Testis (tissue), 3 donors: Measurements from ENCODE around the gene GTF2F1. TPM values are rescaled to one million over a fixed set of nuclear protein-coding genes. Genes with fewer than 3 reads are reported as not detected.

ENCODE experiments used
- DNase-seq: peaks from one replicate; pipeline ENCODE4 v3.0.0-alpha.2; 2019
- H3K27ac ChIP-seq, 2 donors: fragments of 200-600 bp; sonication (generic); one replicate each; pipeline ENCODE4 v1.5.1; 2019
- H3K27me3 ChIP-seq: fragments of 200-600 bp; sonication (generic); one replicate; pipeline ENCODE4 v1.5.1; 2019
- H3K36me3 ChIP-seq: fragments of 200-600 bp; sonication (generic); one replicate; pipeline ENCODE4 v1.5.1; 2017; ENCODE audit warnings: low read depth; ENCODE audit errors: missing control alignments
- H3K4me1 ChIP-seq: fragments of 200-600 bp; sonication (generic); one replicate; pipeline ENCODE4 v1.5.1; 2019
- H3K4me3 ChIP-seq, 2 donors: fragments of 200-600 bp; sonication (generic); one replicate each; pipeline ENCODE4 v1.5.1; 2017 to 2019
- H3K9me3 ChIP-seq: fragments of 200-600 bp; sonication (generic); one replicate; pipeline ENCODE4 v1.5.1; 2017
- CTCF ChIP-seq, 3 experiments: fragments of 450-650 bp in 2 of 3; fragments of 200-600 bp in 1 of 3; sonication (generic) in 1 of 3; IDR thresholded peaks; one replicate each; pipeline ENCODE4 v1.5.1; 2016 to 2019; ENCODE audit warnings: antibody characterized with exemption in 3 of 3, mild to moderate bottlenecking in 2 of 3, moderate library complexity in 1 of 3
- POLR2A ChIP-seq: fragments of 450-650 bp; IDR thresholded peaks from one replicate; pipeline ENCODE4 v1.6.1; 2017; ENCODE audit warnings: antibody characterized with exemption, mild to moderate bottlenecking, moderate library complexity
- WGBS, 2 donors: methylation state at CpG; one replicate each; pipeline ENCODE4 v1.1.5; 2018; 5-methylcytosine and 5-hydroxymethylcytosine counted together
- intact Hi-C: fragments of 100-400 bp; cut with DNase I; formaldehyde crosslinking; loops from one replicate; pipeline ENCODE4 v1.15.1; 2023; ENCODE audit warnings: low total_unique reads
- microRNA-seq, 2 donors: library from miRNA; unstranded; fragments of <30 nt; microRNA quantifications; one replicate each; pipeline ENCODE4, GENCODE V29; 2016; ENCODE audit warnings: borderline number of aligned reads in 2 of 2, borderline replicate concordance in 1 of 2
- polyA plus RNA-seq: library from polyadenylated mRNA; stranded (reverse); fragments of 350-450 nt; fragmentation: Illumina TruSeq; extraction: RNeasy Lipid Tissue Mini Kit (QIAGEN cat#74804); gene quantifications from one replicate; pipeline ENCODE4 v1.2.3, GENCODE V29; 2014; ENCODE audit warnings: low read depth, low replicate concordance; ENCODE audit not compliant: insufficient read depth
- small RNA-seq, 2 donors: library from RNA; depleted of rRNA; stranded (forward); fragments of <200 nt; gene quantifications; one replicate each; pipeline ENCODE3, GENCODE V24; 2016
- total RNA-seq, 2 donors: library from RNA; depleted of rRNA; stranded (reverse); fragments of >200 nt; gene quantifications; one replicate each; pipeline ENCODE4 v1.2.3, GENCODE V29; 2016

The GTF2F1 gene
- total and polyA plus RNA-seq, 3 donors from 2014 or later = 78.1 to 122 (median 81.1) TPM

DNA sequence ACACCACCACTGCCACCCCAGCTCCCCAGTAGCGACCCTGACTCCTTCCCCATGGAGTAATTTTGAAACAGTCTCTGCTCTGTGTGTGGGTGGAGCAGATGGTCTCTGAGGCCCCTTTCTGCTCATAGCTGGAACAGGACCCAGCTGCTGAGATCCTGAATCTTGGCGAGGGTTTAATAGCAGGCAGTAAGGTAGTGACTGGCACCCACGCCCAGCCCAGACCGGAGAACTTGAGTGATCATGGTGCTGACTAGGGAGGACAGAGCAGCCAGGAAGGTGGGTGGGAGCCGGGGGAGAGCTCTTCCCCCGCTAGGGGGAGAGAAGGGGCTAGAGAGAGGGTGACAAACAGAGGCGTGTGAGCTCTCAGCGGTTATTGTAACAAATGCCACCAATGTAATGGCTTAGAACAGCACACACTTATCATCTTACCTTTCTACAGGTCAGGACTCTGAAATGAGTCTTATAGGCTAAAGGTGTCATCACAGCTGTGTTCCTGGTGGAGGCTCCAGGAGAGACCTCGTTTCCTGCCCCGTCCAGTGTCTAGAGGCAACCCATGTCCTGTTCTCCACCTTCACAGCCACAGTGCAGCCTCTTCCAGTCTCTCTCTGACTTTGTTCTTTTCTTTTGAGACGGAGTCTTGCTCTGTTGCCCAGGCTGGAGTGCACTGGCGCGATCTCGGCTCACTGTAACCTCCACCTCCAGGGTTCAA is 52.3 kb downstream of the GTF2F1 start:
- WGBS, 2 donors = 70 to 85% methylated on average over 13 to 14 of the region's 14 CpGs
- DNase-seq = no peak
- H3K4me3 ChIP-seq = no peak overlapping the region
- H3K27me3 ChIP-seq = no peaks in the 10 kb centered on the region
- no peaks in the 10 kb centered on the region for H3K9me3 ChIP-seq
- H3K27ac ChIP-seq = no peak overlapping the region
- no peaks in the 10 kb centered on the region for H3K36me3 ChIP-seq
- H3K4me1 ChIP-seq = no peaks in the 10 kb centered on the region
- intact Hi-C loops = no loop called here
- TF ChIP-seq CTCF (IDR thresholded peaks at IDR 0.05) = no peak
- TF ChIP-seq POLR2A = no peak

- 87 to 90% methylated on average over 6 of the region's 6 CpGs for WGBS, 2 donors
- no peak for DNase-seq
- Histone ChIP-seq H3K9me3 (no peaks in the 10 kb centered on the region), H3K36me3 (no peaks in the 10 kb centered on the region), H3K27me3 (no peaks in the 10 kb centered on the region), H3K27ac (no peak overlapping the region), H3K4me3 (no peak overlapping the region), H3K4me1 (no peaks in the 10 kb centered on the region)
- no peak for TF ChIP-seq POLR2A
- no peak for TF ChIP-seq CTCF (IDR thresholded peaks at IDR 0.05)
- intact Hi-C loops = no loop called here
These were observed 58.3 kb downstream of the GTF2F1 start for GRCh38 chr19:6334490-6335285.

DNA sequence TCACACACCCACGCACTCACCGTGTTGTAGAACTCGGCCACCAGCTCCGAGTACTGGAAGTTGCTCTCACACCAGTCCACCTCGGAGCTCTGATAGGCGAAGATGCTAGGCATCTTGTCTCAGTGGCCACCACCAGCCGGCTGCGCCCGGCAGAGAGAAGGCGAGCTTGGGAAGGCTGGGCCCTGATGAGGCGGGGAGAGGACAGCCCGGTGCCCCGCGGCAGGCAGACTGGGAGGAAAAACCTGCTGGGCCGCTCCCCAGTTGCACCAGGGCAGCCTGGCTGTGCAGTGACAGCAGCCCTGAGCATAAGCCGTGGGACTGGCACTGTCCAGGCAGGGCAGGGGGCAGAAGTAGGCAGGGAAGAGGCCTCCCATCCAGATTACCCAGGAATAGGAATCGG is 59.5 kb downstream of the GTF2F1 start, which contains the start of gene ACER1:
Gene ACER1, minus strand, starts transcription at position 174 of the 400 bp plus-strand sequence. Its CDS starts 61 bp downstream, at position 113.
- Histone ChIP-seq H3K27me3 (no peaks in the 10 kb centered on the region), H3K9me3 (no peaks in the 10 kb centered on the region), H3K27ac (no peak within 1 kb of the TSS), H3K4me1 (no peaks in the 10 kb centered on the region), H3K4me3 (no peak within 1 kb of the TSS), H3K36me3 (no peaks in the 10 kb centered on the region)
- intact Hi-C loops = no loop called here
- 74 to 79% methylated on average over 16 to 17 of the region's 17 CpGs for WGBS, 2 donors
- no peak for DNase-seq
- TF ChIP-seq POLR2A (no peak), CTCF (IDR thresholded peaks at IDR 0.05) (no peak)

Small RNA genes within 50 kb of the gene (microRNA-seq; reads per million reads assigned to microRNA genes)
- 4.8 to 11.8 reads per million in 2 donors for gene MIR3940
- 0 to 2.8 reads per million in 2 donors for gene MIR6790
- 0 to 2.1 reads per million in 2 donors for gene MIR6885

Small RNA genes within 50 kb of the gene (small RNA-seq; reads per million reads assigned to genes)
- gene MIR6790 = 0 reads per million in 2 donors
- 0 reads per million in 2 donors for gene MIR6885

Other genes starting within 250 kb of the GTF2F1 start
- gene MLLT1, start 113.2 kb downstream of the GTF2F1 start, total RNA-seq = 10 to 100 TPM; 17.3 to 22.4 TPM
- 32.0 TPM for gene MLLT1, start 113.2 kb downstream of the GTF2F1 start, polyA plus RNA-seq
- under 1 TPM; 0.39 to 0.99 TPM for gene ACER1, start 59.6 kb downstream of the GTF2F1 start, total RNA-seq
- 1.0 TPM for gene ACER1, start 59.6 kb downstream of the GTF2F1 start, polyA plus RNA-seq
- 100 to 1,000 TPM in 1 of 2 donors, 10 to 100 TPM in 1; 52.1 to 101 TPM for gene CLPP, start 31.6 kb downstream of the GTF2F1 start, total RNA-seq
- 113 TPM for gene CLPP, start 31.6 kb downstream of the GTF2F1 start, polyA plus RNA-seq
- 100 to 1,000 TPM; 243 to 524 TPM for gene ALKBH7, start 20.4 kb downstream of the GTF2F1 start, total RNA-seq
- 608 TPM for gene ALKBH7, start 20.4 kb downstream of the GTF2F1 start, polyA plus RNA-seq
- gene PSPN, start 17.2 kb downstream of the GTF2F1 start, total RNA-seq = 1 to 10 TPM; 2.9 to 5.1 TPM
- 1.1 TPM for gene PSPN, start 17.2 kb downstream of the GTF2F1 start, polyA plus RNA-seq
- 100 to 1,000 TPM; 279 to 336 TPM for gene KHSRP, start 31.6 kb upstream of the GTF2F1 start, total RNA-seq
- gene KHSRP, start 31.6 kb upstream of the GTF2F1 start, polyA plus RNA-seq = 358 TPM
- gene SLC25A41, start 40.6 kb upstream of the GTF2F1 start, total RNA-seq = 1 to 10 TPM; 3.2 to 3.9 TPM
- 7.6 TPM for gene SLC25A41, start 40.6 kb upstream of the GTF2F1 start, polyA plus RNA-seq
- 10 to 100 TPM; 34.3 to 38.5 TPM for gene SLC25A23, start 66.6 kb upstream of the GTF2F1 start, total RNA-seq
- gene SLC25A23, start 66.6 kb upstream of the GTF2F1 start, polyA plus RNA-seq = 26.9 TPM
- 1 to 10 TPM; 1.2 to 2.0 TPM for gene CRB3, start 71.1 kb upstream of the GTF2F1 start, total RNA-seq
- gene CRB3, start 71.1 kb upstream of the GTF2F1 start, polyA plus RNA-seq = 2.3 TPM
- 1 to 10 TPM; 1.9 to 3.2 TPM for gene DENND1C, start 88.6 kb upstream of the GTF2F1 start, total RNA-seq
- 2.9 TPM for gene DENND1C, start 88.6 kb upstream of the GTF2F1 start, polyA plus RNA-seq
- gene TUBB4A, start 109.1 kb upstream of the GTF2F1 start, total RNA-seq = 100 to 1,000 TPM; 217 to 277 TPM
- gene TUBB4A, start 109.1 kb upstream of the GTF2F1 start, polyA plus RNA-seq = 205 TPM
- 1 to 10 TPM; 5.7 to 8.4 TPM for gene TNFSF9, start 137.9 kb upstream of the GTF2F1 start, total RNA-seq
- gene TNFSF9, start 137.9 kb upstream of the GTF2F1 start, polyA plus RNA-seq = 3.1 TPM
- gene CD70, start 198.0 kb upstream of the GTF2F1 start, total RNA-seq = 1 to 10 TPM in 1 of 2 donors, not detected in 1; 1.0 TPM
- gene CD70, start 198.0 kb upstream of the GTF2F1 start, polyA plus RNA-seq = 0.63 TPM